Bronchial epithelial cell (primary cell): ENCODE data around the gene CLEC20A. TPM values are rescaled to one million over a fixed set of nuclear protein-coding genes. Genes with fewer than 3 reads are reported as not detected.

ENCODE experiments used
- DNase-seq: peaks from one replicate; pipeline ENCODE4 v3.0.0-alpha.2; 2010; ENCODE audit warnings: low read depth
- FAIRE-seq: peaks from 2 replicates; lab custom pipeline; 2011; peaks lifted over from hg19 to GRCh38; lab: Jason Lieb, UNC
- H3K27me3 ChIP-seq: 2 replicates; pipeline ENCODE4 v1.5.1; 2011; ENCODE audit warnings: low read length; ENCODE audit not compliant: control insufficient read depth, insufficient read depth
- H3K36me3 ChIP-seq: 2 replicates; pipeline ENCODE4 v1.5.1; 2011; ENCODE audit warnings: low read length; ENCODE audit not compliant: control insufficient read depth, insufficient read depth
- H3K4me3 ChIP-seq: 2 replicates; pipeline ENCODE4 v1.5.1; 2011; ENCODE audit warnings: mild to moderate bottlenecking, low read depth, low read length, control low read depth
- total RNA-seq: library from RNA; depleted of rRNA; stranded (reverse); fragments of >200 nt; gene quantifications from 2 replicates; pipeline ENCODE4 v1.2.1, GENCODE V29; 2014
- TF ChIP-seq, protein P1 (sequence below): IDR thresholded peaks from 2 replicates; pipeline ENCODE4 v1.5.1; 2011; ENCODE audit warnings: mild to moderate bottlenecking, moderate library complexity, low read length, control low read depth, inconsistent platforms; ENCODE audit not compliant: insufficient read depth, severe bottlenecking

Gene CLEC20A
- total RNA-seq, 1 donor from 2014 or later, result not detected

- TF ChIP-seq, protein P1, sequence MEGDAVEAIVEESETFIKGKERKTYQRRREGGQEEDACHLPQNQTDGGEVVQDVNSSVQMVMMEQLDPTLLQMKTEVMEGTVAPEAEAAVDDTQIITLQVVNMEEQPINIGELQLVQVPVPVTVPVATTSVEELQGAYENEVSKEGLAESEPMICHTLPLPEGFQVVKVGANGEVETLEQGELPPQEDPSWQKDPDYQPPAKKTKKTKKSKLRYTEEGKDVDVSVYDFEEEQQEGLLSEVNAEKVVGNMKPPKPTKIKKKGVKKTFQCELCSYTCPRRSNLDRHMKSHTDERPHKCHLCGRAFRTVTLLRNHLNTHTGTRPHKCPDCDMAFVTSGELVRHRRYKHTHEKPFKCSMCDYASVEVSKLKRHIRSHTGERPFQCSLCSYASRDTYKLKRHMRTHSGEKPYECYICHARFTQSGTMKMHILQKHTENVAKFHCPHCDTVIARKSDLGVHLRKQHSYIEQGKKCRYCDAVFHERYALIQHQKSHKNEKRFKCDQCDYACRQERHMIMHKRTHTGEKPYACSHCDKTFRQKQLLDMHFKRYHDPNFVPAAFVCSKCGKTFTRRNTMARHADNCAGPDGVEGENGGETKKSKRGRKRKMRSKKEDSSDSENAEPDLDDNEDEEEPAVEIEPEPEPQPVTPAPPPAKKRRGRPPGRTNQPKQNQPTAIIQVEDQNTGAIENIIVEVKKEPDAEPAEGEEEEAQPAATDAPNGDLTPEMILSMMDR, result no peak
- no peaks in the 10 kb centered on the region for H3K27me3 ChIP-seq
- no peak overlapping the region for H3K4me3 ChIP-seq
- DNase-seq (no peak), FAIRE-seq (no peak)
- no peaks in the 10 kb centered on the region for H3K36me3 ChIP-seq
These were observed 40.8 kb upstream of the CLEC20A start for GRCh38 chr1:178537382-178538090.

GRCh38 chr1:178536844-178537371 lies 40.1 kb upstream of the CLEC20A start:
- TF ChIP-seq, protein P1, result no peak
- FAIRE-seq, result peak; percentile 95
- Histone ChIP-seq H3K4me3 (no peak overlapping the region), H3K36me3 (no peaks in the 10 kb centered on the region), H3K27me3 (no peaks in the 10 kb centered on the region)
- peak; percentile 90 for DNase-seq

DNA sequence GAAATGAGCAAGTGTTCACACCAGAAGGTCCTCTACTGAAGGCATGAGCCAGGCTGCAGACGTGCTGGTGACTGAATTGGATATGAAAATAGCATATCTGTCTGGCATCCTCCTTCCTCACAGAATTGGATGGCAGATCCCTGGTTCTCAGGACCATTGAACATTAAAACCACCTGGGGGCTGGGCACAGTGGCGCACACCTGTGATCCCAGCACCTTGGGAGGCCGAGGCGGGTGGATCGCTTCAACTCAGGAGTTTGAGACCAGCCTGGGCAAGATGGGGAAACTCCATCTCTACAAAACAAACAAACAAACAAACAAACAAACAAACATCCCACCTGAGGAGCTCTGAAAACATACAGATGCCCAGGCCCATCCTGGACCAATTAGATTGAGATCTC lies 39.6 kb upstream of the CLEC20A start:
- Histone ChIP-seq H3K27me3 (no peaks in the 10 kb centered on the region), H3K4me3 (no peak overlapping the region), H3K36me3 (no peaks in the 10 kb centered on the region)
- TF ChIP-seq, protein P1, result no peak
- FAIRE-seq (no peak), DNase-seq (no peak)

GRCh38 chr1:178534137-178534868 lies 37.5 kb upstream of the CLEC20A start:
- no peaks in the 10 kb centered on the region for H3K27me3 ChIP-seq
- TF ChIP-seq, protein P1, result no peak
- H3K4me3 ChIP-seq, result no peak overlapping the region
- DNase-seq (no peak), FAIRE-seq (no peak)
- H3K36me3 ChIP-seq, result no peaks in the 10 kb centered on the region

- TF ChIP-seq, protein P1, result no peak
- DNase-seq, result no peak
- no peaks in the 10 kb centered on the region for H3K36me3 ChIP-seq
- FAIRE-seq, result no peak
- no peaks in the 10 kb centered on the region for H3K27me3 ChIP-seq
- no peak overlapping the region for H3K4me3 ChIP-seq
These were observed 36.6 kb upstream of the CLEC20A start for GRCh38 chr1:178533121-178533946.
